Measurements from ENCODE around the gene DPM1.

DPM1 gene

GRCh38 chr20:50996901-50997865 lies 38.9 kb upstream of the DPM1 start:
- no peak overlapping the region for H3K9ac ChIP-seq (ENCODE audit: low read length)
- peak; percentile 64 for DNase-seq
- no peak overlapping the region for H3K18ac ChIP-seq (ENCODE audit: low read depth in 1 of 2, low read length in 2 of 2)
- no peak overlapping the region for H3K4me2 ChIP-seq (ENCODE audit: low read length, poor library complexity, severe bottlenecking)
- peak overlapping the region in 1 of 2 experiments; percentile 15 for H3K23ac ChIP-seq (ENCODE audit: low read length in 2 of 2)
- H3K14ac ChIP-seq (ENCODE audit: low read length in 2 of 2) = no peak overlapping the region
- H3K27ac ChIP-seq (ENCODE audit: low read length, poor library complexity, severe bottlenecking) = no peak overlapping the region
- H2BK5ac ChIP-seq (ENCODE audit: low read depth, low read length, poor library complexity, severe bottlenecking) = no peak overlapping the region
- no peaks in the 10 kb centered on the region for H3K9me3 ChIP-seq (ENCODE audit: control insufficient read depth, low read length)
- H2AFZ ChIP-seq (ENCODE audit: low read depth, low read length) = no peak overlapping the region
- no peak overlapping the region for H2BK15ac ChIP-seq (ENCODE audit: low read depth, poor library complexity, severe bottlenecking)
- H2BK120ac ChIP-seq (ENCODE audit: low read depth, low read length) = no peak overlapping the region
- H4K91ac ChIP-seq (ENCODE audit: low read length) = no peak overlapping the region
- H2AK5ac ChIP-seq (ENCODE audit: low read length, severe bottlenecking) = no peak overlapping the region
- 51% methylated on average over 9 of the region's 10 CpGs for WGBS
- no peaks in the 10 kb centered on the region for H3K79me1 ChIP-seq (replicated peaks; ENCODE audit: low read length, poor library complexity, severe bottlenecking)
- no peak overlapping the region for H3K4ac ChIP-seq (ENCODE audit: low read depth in 1 of 2, low read length in 2 of 2)
- no peaks in the 10 kb centered on the region for H3K36me3 ChIP-seq (ENCODE audit: control insufficient read depth in 1 of 2, insufficient read depth in 2 of 2, low read depth in 1 of 2, low read length in 2 of 2)
- no peak overlapping the region for H3K4me3 ChIP-seq (ENCODE audit: insufficient read depth in 1 of 2, low read depth in 1 of 2, low read length in 2 of 2)
- peaks cover 35 to 49% of the 10 kb centered on the region in 2 experiments for H3K27me3 ChIP-seq (ENCODE audit: control insufficient read depth in 1 of 2, insufficient read depth in 1 of 2, low read length in 2 of 2)
- H2BK12ac ChIP-seq (ENCODE audit: low read length in 2 of 2) = no peak overlapping the region
- no peak overlapping the region for H4K8ac ChIP-seq (ENCODE audit: low read length)
- H3K4me1 ChIP-seq (ENCODE audit: control insufficient read depth, insufficient read depth, low read depth, low read length) = peaks cover 6% of the 10 kb centered on the region

GRCh38 chr20:50995506-50995905 lies 37.2 kb upstream of the DPM1 start:
- H2BK12ac ChIP-seq (ENCODE audit: low read length in 2 of 2) = no peak overlapping the region
- peak; percentile 44 for DNase-seq
- H3K27ac ChIP-seq (ENCODE audit: low read length, poor library complexity, severe bottlenecking) = no peak overlapping the region
- no peaks in the 10 kb centered on the region for H3K9me3 ChIP-seq (ENCODE audit: control insufficient read depth, low read length)
- H3K23ac ChIP-seq (ENCODE audit: low read length in 2 of 2) = no peak overlapping the region
- no peak overlapping the region for H3K14ac ChIP-seq (ENCODE audit: low read length in 2 of 2)
- no peak overlapping the region for H2BK5ac ChIP-seq (ENCODE audit: low read depth, low read length, poor library complexity, severe bottlenecking)
- no peak overlapping the region for H3K9ac ChIP-seq (ENCODE audit: low read length)
- H3K4me2 ChIP-seq (ENCODE audit: low read length, poor library complexity, severe bottlenecking) = no peak overlapping the region
- H2BK120ac ChIP-seq (ENCODE audit: low read depth, low read length) = no peak overlapping the region
- no peak overlapping the region for H3K4ac ChIP-seq (ENCODE audit: low read depth in 1 of 2, low read length in 2 of 2)
- 94% methylated on average over 2 of the region's 5 CpGs for WGBS
- H3K18ac ChIP-seq (ENCODE audit: low read depth in 1 of 2, low read length in 2 of 2) = no peak overlapping the region
- no peak overlapping the region for H2AK5ac ChIP-seq (ENCODE audit: low read length, severe bottlenecking)
- H4K8ac ChIP-seq (ENCODE audit: low read length) = no peak overlapping the region
- no peak overlapping the region for H3K4me3 ChIP-seq (ENCODE audit: insufficient read depth in 1 of 2, low read depth in 1 of 2, low read length in 2 of 2)
- H3K4me1 ChIP-seq (ENCODE audit: control insufficient read depth, insufficient read depth, low read depth, low read length) = peaks cover 6% of the 10 kb centered on the region
- H3K79me1 ChIP-seq (replicated peaks; ENCODE audit: low read length, poor library complexity, severe bottlenecking) = no peaks in the 10 kb centered on the region
- H2AFZ ChIP-seq (ENCODE audit: low read depth, low read length) = no peak overlapping the region
- no peaks in the 10 kb centered on the region for H3K36me3 ChIP-seq (ENCODE audit: control insufficient read depth in 1 of 2, insufficient read depth in 2 of 2, low read depth in 1 of 2, low read length in 2 of 2)
- peaks cover 22 to 39% of the 10 kb centered on the region in 2 experiments for H3K27me3 ChIP-seq (ENCODE audit: control insufficient read depth in 1 of 2, insufficient read depth in 1 of 2, low read length in 2 of 2)
- H2BK15ac ChIP-seq (ENCODE audit: low read depth, poor library complexity, severe bottlenecking) = no peak overlapping the region
- no peak overlapping the region for H4K91ac ChIP-seq (ENCODE audit: low read length)

GRCh38 chr20:50993876-50994275 lies 35.5 kb upstream of the DPM1 start:
- H2BK120ac ChIP-seq (ENCODE audit: low read depth, low read length) = no peak overlapping the region
- no peak overlapping the region for H2BK12ac ChIP-seq (ENCODE audit: low read length in 2 of 2)
- 75% methylated on average over 2 of the region's 9 CpGs for WGBS
- H3K27ac ChIP-seq (ENCODE audit: low read length, poor library complexity, severe bottlenecking) = no peak overlapping the region
- H3K4ac ChIP-seq (ENCODE audit: low read depth in 1 of 2, low read length in 2 of 2) = no peak overlapping the region
- H4K91ac ChIP-seq (ENCODE audit: low read length) = no peak overlapping the region
- no peak overlapping the region for H3K18ac ChIP-seq (ENCODE audit: low read depth in 1 of 2, low read length in 2 of 2)
- H3K14ac ChIP-seq (ENCODE audit: low read length in 2 of 2) = no peak overlapping the region
- H2AFZ ChIP-seq (ENCODE audit: low read depth, low read length) = no peak overlapping the region
- H4K8ac ChIP-seq (ENCODE audit: low read length) = peak overlapping the region; percentile 67
- H3K9me3 ChIP-seq (ENCODE audit: control insufficient read depth, low read length) = no peaks in the 10 kb centered on the region
- no peak for DNase-seq
- H3K4me2 ChIP-seq (ENCODE audit: low read length, poor library complexity, severe bottlenecking) = no peak overlapping the region
- H2BK15ac ChIP-seq (ENCODE audit: low read depth, poor library complexity, severe bottlenecking) = no peak overlapping the region
- H2BK5ac ChIP-seq (ENCODE audit: low read depth, low read length, poor library complexity, severe bottlenecking) = no peak overlapping the region
- peaks cover 9% of the 10 kb centered on the region for H3K4me1 ChIP-seq (ENCODE audit: control insufficient read depth, insufficient read depth, low read depth, low read length)
- no peak overlapping the region for H2AK5ac ChIP-seq (ENCODE audit: low read length, severe bottlenecking)
- no peaks in the 10 kb centered on the region for H3K36me3 ChIP-seq (ENCODE audit: control insufficient read depth in 1 of 2, insufficient read depth in 2 of 2, low read depth in 1 of 2, low read length in 2 of 2)
- no peak overlapping the region for H3K23ac ChIP-seq (ENCODE audit: low read length in 2 of 2)
- H3K4me3 ChIP-seq (ENCODE audit: insufficient read depth in 1 of 2, low read depth in 1 of 2, low read length in 2 of 2) = no peak overlapping the region
- H3K27me3 ChIP-seq (ENCODE audit: control insufficient read depth in 1 of 2, insufficient read depth in 1 of 2, low read length in 2 of 2) = peaks cover 15 to 27% of the 10 kb centered on the region in 2 experiments
- no peaks in the 10 kb centered on the region for H3K79me1 ChIP-seq (replicated peaks; ENCODE audit: low read length, poor library complexity, severe bottlenecking)
- H3K9ac ChIP-seq (ENCODE audit: low read length) = no peak overlapping the region

- H3K27me3 ChIP-seq (ENCODE audit: control insufficient read depth in 1 of 2, insufficient read depth in 1 of 2, low read length in 2 of 2) = peaks cover 12 to 18% of the 10 kb centered on the region in 2 experiments
- H3K79me1 ChIP-seq (replicated peaks; ENCODE audit: low read length, poor library complexity, severe bottlenecking) = no peaks in the 10 kb centered on the region
- H2BK5ac ChIP-seq (ENCODE audit: low read depth, low read length, poor library complexity, severe bottlenecking) = no peak overlapping the region
- peaks cover 9% of the 10 kb centered on the region for H3K4me1 ChIP-seq (ENCODE audit: control insufficient read depth, insufficient read depth, low read depth, low read length)
- H3K4ac ChIP-seq (ENCODE audit: low read depth in 1 of 2, low read length in 2 of 2) = no peak overlapping the region
- H3K9ac ChIP-seq (ENCODE audit: low read length) = no peak overlapping the region
- H4K8ac ChIP-seq (ENCODE audit: low read length) = peak overlapping the region; percentile 33
- no peak overlapping the region for H3K4me3 ChIP-seq (ENCODE audit: insufficient read depth in 1 of 2, low read depth in 1 of 2, low read length in 2 of 2)
- no peak overlapping the region for H3K23ac ChIP-seq (ENCODE audit: low read length in 2 of 2)
- no peak overlapping the region for H2BK12ac ChIP-seq (ENCODE audit: low read length in 2 of 2)
- H2AK5ac ChIP-seq (ENCODE audit: low read length, severe bottlenecking) = no peak overlapping the region
- DNase-seq = peak; percentile 81
- no peak overlapping the region for H4K91ac ChIP-seq (ENCODE audit: low read length)
- no peak overlapping the region for H2AFZ ChIP-seq (ENCODE audit: low read depth, low read length)
- no peaks in the 10 kb centered on the region for H3K36me3 ChIP-seq (ENCODE audit: control insufficient read depth in 1 of 2, insufficient read depth in 2 of 2, low read depth in 1 of 2, low read length in 2 of 2)
- H3K4me2 ChIP-seq (ENCODE audit: low read length, poor library complexity, severe bottlenecking) = no peak overlapping the region
- H3K18ac ChIP-seq (ENCODE audit: low read depth in 1 of 2, low read length in 2 of 2) = no peak overlapping the region
- 46% methylated on average over 13 of the region's 13 CpGs for WGBS
- H3K14ac ChIP-seq (ENCODE audit: low read length in 2 of 2) = no peak overlapping the region
- no peak overlapping the region for H2BK15ac ChIP-seq (ENCODE audit: low read depth, poor library complexity, severe bottlenecking)
- no peaks in the 10 kb centered on the region for H3K9me3 ChIP-seq (ENCODE audit: control insufficient read depth, low read length)
- no peak overlapping the region for H2BK120ac ChIP-seq (ENCODE audit: low read depth, low read length)
- H3K27ac ChIP-seq (ENCODE audit: low read length, poor library complexity, severe bottlenecking) = no peak overlapping the region
Observed at GRCh38 chr20:50992733-50993457, 34.6 kb upstream of the DPM1 start.
